SK-N-MC (cell line): ENCODE measurements around the gene APBA2.
"Not testable (repeated sequence)": the region's sequence is repeated elsewhere in the genome, so short reads cannot be mapped to it uniquely, and the experiment has no call there.

Experiments used
- EZH2 ChIP-seq: fragments of 200-600 bp; sonication (generic); IDR thresholded peaks from one replicate; pipeline ENCODE4 v1.6.1; 2017; ENCODE audit warnings: antibody characterized with exemption
- POLR2AphosphoS5 ChIP-seq: IDR thresholded peaks from 2 replicates; pipeline ENCODE4 v1.6.1; 2012; ENCODE audit warnings: mild to moderate bottlenecking, low read depth, low read length, borderline replicate concordance

- TF ChIP-seq EZH2, POLR2AphosphoS5: not testable (repeated sequence)
Observed at GRCh38 chr15:29045161-29045560, 159.4 kb downstream of the APBA2 start.
